GM12878 (cell line): ENCODE measurements around the gene ENOX2.
"Not testable (repeated sequence)": the region's sequence is repeated elsewhere in the genome, so short reads cannot be mapped to it uniquely, and the experiment has no call there.

Experiments
- ATF2 ChIP-seq: IDR thresholded peaks from 2 replicates; pipeline ENCODE4 v1.6.1; 2012; ENCODE audit warnings: low read length, inconsistent platforms
- CTCF ChIP-seq, 3 experiments: IDR thresholded peaks in 2 of 3; conservative IDR thresholded peaks in 1 of 3; 2 replicates each; pipeline ENCODE4 v1.5.1; 2011; ENCODE audit warnings: low read depth in 3 of 3, low read length in 3 of 3, mild to moderate bottlenecking in 3 of 3, control low read depth in 2 of 3, moderate library complexity in 2 of 3, inconsistent platforms in 1 of 3, mixed read lengths in 1 of 3; ENCODE audit not compliant: control insufficient read depth in 2 of 3, insufficient read depth in 1 of 3; ENCODE audit errors: extremely low read depth in 1 of 3
- RELA ChIP-seq: fragments of 450-650 bp; IDR thresholded peaks from 2 replicates; pipeline ENCODE4 v1.8.0; 2014; ENCODE audit warnings: borderline replicate concordance; ENCODE audit not compliant: partially characterized antibody
- TARDBP ChIP-seq: IDR thresholded peaks from 2 replicates; pipeline ENCODE4 v1.6.1; 2016; ENCODE audit warnings: borderline replicate concordance

- TF ChIP-seq RELA; TARDBP; CTCF (IDR thresholded peaks at IDR 0.05 in 2 of 3, conservative IDR thresholded peaks at IDR 0.05 in 1 of 3; ENCODE audit: control insufficient read depth in 2 of 3, extremely low read depth in 1 of 3, insufficient read depth in 1 of 3, low read depth in 3 of 3, low read length in 3 of 3); ATF2: not testable (repeated sequence)
Measured at GRCh38 chrX:130919676-130920075, 16.7 kb upstream of the ENOX2 start.
